GM21825 (cell line): ENCODE results near the gene CDKN2AIPNL.

ENCODE experiments used
- ATAC-seq: cut with Tn5 transposase; IDR thresholded peaks from one replicate; pipeline ENCODE4 v1.9.1; 2021; ENCODE audit warnings: mild to moderate bottlenecking, moderate library complexity; ENCODE audit not compliant: unreplicated experiment

The CDKN2AIPNL gene

GRCh38 chr5:134411546-134412266 lies at the start of gene CDKN2AIPNL:
Gene CDKN2AIPNL, minus strand, starts transcription at chr5:134411881. Its CDS starts 27 bp downstream, at chr5:134411854.
- peak; percentile 97 for ATAC-seq

GRCh38 chr5:134460551-134460950 lies 48.9 kb upstream of the CDKN2AIPNL start:
- ATAC-seq: no peak

- ATAC-seq: no peak
Observed at GRCh38 chr5:134459491-134459890, 47.8 kb upstream of the CDKN2AIPNL start.

- no peak for ATAC-seq
Observed at GRCh38 chr5:134459010-134459403, 47.3 kb upstream of the CDKN2AIPNL start.

- no peak for ATAC-seq
Observed at GRCh38 chr5:134458234-134459009, 46.7 kb upstream of the CDKN2AIPNL start.

- ATAC-seq: no peak
Observed at GRCh38 chr5:134457801-134458200, 46.1 kb upstream of the CDKN2AIPNL start.

GRCh38 chr5:134456825-134457224 lies 45.1 kb upstream of the CDKN2AIPNL start:
- ATAC-seq: no peak

GRCh38 chr5:134455466-134455865 lies 43.8 kb upstream of the CDKN2AIPNL start:
- no peak for ATAC-seq

- ATAC-seq: no peak
Observed at GRCh38 chr5:134453016-134453415, 41.3 kb upstream of the CDKN2AIPNL start.

- ATAC-seq: no peak
Observed at GRCh38 chr5:134451936-134452505, 40.3 kb upstream of the CDKN2AIPNL start.

GRCh38 chr5:134451225-134451935 lies 39.7 kb upstream of the CDKN2AIPNL start:
- ATAC-seq: no peak

GRCh38 chr5:134450374-134450773 lies 38.7 kb upstream of the CDKN2AIPNL start:
- ATAC-seq: no peak

- no peak for ATAC-seq
Observed at GRCh38 chr5:134449167-134449566, 37.5 kb upstream of the CDKN2AIPNL start.

- no peak for ATAC-seq
Observed at GRCh38 chr5:134447815-134448520, 36.3 kb upstream of the CDKN2AIPNL start.

GRCh38 chr5:134446938-134447337 lies 35.3 kb upstream of the CDKN2AIPNL start:
- peak; percentile 71 for ATAC-seq

GRCh38 chr5:134445856-134446818 lies 34.5 kb upstream of the CDKN2AIPNL start:
- ATAC-seq: no peak

- ATAC-seq: no peak
Observed at GRCh38 chr5:134444941-134445471, 33.3 kb upstream of the CDKN2AIPNL start.

- ATAC-seq: no peak
Observed at GRCh38 chr5:134440201-134440755, 28.6 kb upstream of the CDKN2AIPNL start.

GRCh38 chr5:134439210-134439654 lies 27.6 kb upstream of the CDKN2AIPNL start:
- no peak for ATAC-seq
